HG02981 (cell line): Measurements from ENCODE around the gene FKBP1A.

Experiments used
- ATAC-seq: cut with Tn5 transposase; IDR thresholded peaks from one replicate; pipeline ENCODE4 v1.9.1; 2021; ENCODE audit warnings: mild to moderate bottlenecking, moderate library complexity; ENCODE audit not compliant: unreplicated experiment

Gene FKBP1A

DNA sequence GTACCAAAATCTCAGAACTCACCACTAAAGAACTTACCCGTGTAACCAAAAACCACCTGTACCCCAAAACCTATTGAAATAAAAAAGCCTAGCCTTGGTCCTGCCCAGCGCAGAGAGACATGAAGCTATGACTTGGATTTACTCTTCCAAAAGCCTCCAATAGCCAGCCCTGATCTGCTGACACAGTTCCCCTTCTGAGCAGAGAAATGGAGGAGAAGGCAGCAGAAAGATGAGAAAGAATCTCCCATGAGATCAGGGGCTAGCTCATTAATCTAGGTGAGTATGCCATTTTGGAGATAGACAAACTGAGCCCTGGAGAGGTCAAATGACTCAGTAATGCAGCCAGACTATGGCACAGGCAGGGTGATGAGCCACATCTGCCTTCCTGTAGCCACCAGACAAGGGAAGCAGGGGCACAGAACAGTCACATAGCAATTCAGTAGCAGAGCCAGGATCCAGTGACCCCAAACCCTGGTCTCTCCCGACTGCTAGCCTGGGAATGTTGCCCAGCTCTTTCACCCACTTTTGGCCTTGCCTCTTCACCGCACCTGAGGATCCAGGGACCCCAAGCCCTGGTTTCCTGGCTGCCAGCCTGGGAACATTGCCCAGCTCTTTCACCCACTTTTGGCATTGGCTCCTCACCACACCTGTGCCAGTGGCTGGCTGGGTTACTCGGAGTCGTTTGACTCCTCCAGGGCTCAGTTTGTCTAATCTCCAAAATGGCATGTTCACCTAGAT lies 56.7 kb downstream of the FKBP1A start:
- no peak for ATAC-seq

DNA sequence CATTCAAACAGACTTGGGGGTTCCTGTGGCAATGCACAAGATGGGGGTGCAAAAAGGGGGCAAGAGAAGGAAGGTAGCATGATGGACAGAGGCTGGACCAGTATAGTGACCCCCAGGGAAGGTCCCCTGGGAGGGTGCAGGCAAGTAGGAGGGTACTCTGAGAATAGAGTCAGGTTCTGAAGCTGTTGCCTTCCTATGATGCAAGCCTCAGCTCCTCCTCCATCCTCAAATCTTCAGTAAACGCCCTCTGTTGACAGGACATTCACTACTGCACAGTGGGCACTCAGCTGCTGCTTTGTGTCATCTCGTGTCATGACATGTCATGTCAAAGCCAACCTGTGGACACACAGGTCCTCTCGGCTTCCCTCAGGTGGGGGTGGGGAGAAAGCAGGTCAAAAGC lies 58.1 kb downstream of the FKBP1A start:
- ATAC-seq, result no peak

DNA sequence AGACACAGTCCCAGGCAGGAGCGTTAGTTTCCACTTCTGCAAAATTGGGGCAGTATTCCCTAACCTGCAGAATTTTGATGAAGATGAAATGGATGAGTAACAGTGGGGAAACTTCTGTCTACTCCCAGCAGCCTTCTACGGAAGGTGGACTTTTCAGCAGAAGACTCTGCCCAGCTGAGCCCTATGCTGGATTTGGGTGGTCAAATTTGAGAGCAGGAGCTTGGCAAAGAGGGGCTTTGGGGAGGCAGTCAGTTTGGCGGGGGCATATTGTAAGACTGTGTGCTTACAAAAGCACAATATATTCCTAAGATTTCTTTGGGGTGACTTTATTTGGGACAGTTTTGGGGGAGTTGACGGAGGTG lies 58.5 kb downstream of the FKBP1A start:
- ATAC-seq, result no peak

GRCh38 chr20:1333462-1334369 lies 59.1 kb downstream of the FKBP1A start:
- no peak for ATAC-seq

DNA sequence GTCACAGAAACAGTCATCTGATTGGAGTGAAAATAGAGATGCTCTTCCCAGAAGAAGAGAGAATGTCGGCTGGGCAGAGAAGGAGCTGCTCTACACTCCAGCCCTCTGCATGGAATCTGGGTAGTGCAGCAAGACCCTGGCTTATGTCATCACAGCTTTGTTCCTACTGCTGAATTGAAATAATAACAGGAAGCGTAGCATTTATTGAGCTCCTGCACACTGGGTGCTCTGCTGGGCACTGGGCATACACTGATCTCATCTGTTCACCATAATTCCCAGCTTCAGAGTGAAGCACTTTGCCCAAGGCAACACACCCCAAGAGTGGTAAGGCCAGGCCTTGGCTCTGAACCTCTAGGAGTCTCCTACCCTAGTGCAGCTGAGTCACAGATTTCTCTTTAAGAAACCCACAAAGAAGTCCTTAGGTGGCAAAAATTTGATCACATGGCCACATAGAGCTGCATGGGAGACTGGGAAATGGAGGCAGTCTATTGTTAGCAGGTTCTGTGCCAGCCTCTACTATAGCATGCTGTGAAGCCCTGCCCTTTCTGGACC lies 60.0 kb downstream of the FKBP1A start:
- no peak for ATAC-seq

DNA sequence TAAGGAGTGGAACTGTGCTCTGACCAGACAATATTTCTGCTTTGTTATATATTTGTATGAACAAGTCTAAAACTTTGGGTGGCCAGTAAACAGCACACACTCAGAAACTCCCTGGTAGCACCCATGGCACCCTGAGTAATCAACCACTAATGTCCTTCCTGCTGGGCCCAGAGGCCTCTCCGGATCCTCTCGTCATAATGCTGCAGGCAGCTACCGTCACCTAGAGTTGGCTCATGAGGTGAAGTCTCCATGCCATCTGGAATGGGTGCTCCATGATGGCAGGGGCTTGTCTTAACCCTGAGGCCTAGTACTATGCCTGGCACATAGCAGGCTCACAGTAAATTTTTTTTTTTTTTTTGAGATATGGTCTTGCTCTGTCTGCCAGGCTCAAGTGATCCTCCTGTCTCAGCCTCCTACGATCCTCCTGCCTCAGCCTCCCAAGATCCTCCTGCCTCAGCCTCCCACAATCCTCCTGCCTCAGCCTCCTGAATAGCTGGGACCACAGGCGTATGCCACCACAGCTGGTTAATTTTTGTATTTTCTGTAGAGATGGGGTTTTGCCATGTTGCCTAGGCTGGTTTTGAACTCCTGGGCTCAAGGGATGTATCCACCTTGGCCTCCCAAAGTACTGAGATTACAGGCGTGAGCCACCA lies 60.9 kb downstream of the FKBP1A start:
- ATAC-seq, result no peak

DNA sequence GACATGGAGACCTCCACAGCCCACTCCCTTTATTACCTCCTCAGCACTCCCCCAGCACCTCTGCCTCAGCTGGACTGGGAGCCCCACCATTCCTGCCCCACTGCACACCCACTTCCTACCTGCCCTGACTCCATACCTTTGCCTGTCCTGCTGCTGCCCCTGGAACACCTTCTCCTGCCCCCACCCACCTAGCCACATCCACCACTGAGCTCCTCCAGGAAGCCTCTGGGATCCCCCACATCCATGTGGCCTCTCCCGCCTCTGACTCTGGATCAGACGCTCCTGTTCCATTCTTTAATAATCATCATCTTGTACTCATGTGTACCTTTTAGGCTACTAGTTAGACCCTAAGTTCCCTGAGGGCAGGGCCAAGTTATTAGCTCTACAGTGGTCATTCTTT lies 61.8 kb downstream of the FKBP1A start:
- no peak for ATAC-seq

DNA sequence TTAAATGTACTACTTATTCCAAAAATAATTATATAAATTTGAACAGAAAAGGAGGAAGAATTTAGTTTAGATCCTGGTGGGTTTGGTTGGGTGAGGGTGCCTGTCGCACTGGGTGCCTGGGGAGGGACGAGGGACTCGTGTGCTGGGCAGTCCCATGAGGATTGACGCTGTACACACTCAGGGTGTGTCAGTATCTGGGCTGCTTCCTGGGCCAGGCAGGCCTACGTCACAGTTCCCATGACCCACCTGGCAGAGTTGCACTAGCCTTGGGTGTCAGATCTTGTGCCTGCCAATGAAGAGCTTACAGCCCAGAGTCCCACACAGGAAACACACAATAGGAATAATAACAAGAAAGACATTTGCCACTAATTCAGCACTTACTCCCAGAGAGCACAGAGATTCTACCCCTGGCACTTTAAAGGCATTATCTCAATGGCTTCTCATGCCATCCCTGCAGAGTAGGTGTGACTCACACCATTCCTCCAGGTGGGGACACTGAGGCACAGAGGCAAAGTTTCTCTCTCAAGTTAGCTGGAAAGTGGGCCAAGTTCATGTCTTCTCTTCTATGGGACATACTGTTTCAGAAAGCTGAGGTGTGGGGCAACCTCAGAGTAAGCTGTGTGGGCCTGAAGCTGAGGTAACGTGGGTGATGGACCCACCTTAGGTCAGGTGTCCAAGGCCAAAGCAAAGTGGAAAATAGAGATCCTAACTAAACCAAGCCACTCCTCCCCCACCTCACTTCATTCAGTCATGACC lies 62.6 kb downstream of the FKBP1A start:
- no peak for ATAC-seq

DNA sequence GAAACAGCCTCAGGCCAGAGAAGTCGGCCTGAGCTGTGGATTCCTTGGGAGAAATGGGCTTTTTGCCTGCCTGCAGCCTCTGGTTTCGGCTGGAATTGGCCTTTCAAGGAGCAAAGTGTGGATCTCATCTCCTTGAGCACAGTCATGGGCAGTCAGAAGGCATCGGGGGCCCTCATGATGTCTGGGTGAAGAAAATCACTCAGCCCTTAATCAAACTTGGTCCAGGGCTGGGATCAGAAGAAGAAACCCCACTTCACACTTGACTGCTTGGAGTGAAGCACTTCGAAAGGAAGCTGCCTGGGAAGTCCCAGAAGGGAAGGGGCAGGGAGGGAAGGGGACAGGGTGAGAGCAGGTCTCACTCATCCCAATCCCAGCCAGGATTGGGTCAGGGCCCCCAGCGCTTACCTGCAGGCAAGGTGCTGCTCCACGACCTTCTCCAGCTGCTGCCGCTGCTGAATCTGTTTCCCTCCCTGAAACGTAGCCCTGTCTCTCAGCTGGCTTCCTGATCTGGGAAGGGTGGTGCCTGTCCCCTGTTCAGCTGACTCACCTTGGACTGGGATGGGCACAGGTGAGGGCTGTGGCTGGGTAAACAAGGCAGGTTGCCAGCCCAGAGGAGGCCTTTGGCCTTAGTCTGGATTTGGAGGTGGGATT lies 64.0 kb downstream of the FKBP1A start, which contains the start of gene SDCBP2:
SDCBP2 (minus strand) TSS at position 460 of the 651 bp plus-strand sequence. CDS start 8,723 bp downstream, outside the sequence.
- ATAC-seq, result no peak

GRCh38 chr20:1327827-1328679 lies 64.8 kb downstream of the FKBP1A start:
- ATAC-seq, result no peak

GRCh38 chr20:1327241-1327653 lies 65.6 kb downstream of the FKBP1A start:
- ATAC-seq, result no peak

DNA sequence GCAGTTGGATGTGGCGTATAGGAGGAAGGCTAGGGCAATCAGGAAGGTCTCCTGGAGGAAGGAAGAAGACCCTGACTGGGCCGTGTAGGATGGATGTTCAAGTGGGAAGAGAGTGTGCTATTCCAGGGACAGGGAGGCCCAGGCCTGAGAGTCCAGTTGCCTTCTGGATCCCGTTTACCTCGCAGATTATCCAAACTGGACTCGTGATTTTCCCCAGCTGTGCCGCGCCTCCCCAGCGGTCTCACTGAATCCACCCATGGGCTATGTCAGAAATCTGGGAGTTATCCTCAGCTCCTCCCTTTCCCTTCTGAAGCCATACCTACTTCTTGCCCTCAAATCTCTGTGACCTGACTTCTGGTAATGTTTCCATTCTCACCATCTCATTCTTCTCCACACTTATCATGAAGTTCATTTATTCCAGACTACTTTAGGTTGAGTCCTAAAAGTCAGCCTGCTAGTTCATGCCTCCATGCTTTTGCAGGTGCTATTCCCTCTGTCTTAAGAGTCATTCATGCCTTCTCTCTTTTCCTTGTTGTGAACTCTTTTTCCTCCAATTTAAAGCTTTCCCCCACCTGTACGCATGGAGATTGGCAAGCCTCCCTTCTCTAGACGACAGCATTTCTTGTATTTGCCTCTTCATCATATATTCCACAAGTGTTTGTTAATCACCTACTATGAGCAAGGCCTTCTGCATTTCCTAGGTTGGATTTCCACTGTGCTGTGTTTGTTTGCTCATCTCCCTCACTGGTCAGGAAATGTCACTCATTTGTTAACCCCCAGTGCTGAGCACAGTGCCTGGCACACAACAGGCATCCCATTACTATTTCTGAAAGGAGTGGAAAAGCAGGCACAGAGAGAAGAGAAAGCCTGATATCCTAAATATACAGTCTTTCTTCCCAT lies 66.6 kb downstream of the FKBP1A start:
- no peak for ATAC-seq

- ATAC-seq, result peak; percentile 86
These were observed 67.5 kb downstream of the FKBP1A start for GRCh38 chr20:1325173-1326030.

- ATAC-seq, result no peak
These were observed 68.2 kb downstream of the FKBP1A start for GRCh38 chr20:1324598-1325172.

DNA sequence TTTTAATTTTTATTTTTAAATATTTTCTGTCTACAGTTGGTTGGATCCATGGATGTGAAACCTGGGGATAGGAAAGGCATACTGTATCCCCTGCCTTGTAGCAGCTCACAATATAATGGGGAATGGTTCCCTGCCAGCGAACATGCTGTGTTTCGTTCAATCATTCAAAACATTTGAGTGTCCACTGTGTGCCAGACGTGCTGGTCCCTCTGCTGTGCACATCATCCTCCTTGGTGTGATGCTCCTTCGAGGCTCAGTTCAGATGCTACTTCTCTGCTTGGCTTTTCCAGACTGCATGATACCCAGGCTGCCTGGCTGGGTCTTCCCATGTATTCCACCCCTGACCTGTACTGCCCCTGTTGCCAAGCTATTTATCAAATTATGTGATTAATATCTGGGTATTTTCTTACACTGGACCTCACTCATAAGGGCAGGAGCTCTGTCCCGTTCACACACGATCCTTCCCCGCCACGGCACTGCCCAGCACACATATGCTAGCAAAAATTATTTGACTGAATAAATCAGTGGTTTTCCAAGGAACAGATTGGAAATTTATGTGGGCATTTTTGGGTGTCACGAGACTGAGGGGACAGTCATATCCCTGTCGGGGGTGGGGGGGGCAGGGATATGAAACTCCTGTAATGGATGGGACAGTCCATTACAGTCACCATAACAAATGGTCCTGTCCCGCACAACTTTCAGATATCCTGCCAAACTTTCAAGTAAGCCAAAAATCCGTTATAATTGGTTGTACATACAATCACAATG lies 68.8 kb downstream of the FKBP1A start:
- no peak for ATAC-seq

DNA sequence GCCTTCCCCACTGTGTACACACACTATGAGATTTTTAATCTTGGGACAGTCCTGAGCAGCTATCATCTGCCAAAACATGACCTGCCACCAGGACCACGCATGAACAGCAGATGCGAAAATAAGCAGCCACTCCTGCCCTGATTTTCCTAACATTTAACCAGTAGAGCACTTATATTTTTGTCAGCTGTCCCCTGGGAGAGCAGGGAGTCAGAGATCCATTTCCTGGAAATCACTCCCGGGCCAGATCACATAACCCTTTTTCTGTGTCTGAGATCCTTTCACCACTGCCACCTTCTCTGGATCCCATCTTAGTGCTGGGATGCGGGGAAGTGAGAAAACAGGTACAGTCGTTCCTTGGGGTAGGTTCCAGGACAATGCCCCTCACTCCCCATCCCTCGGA lies 69.6 kb downstream of the FKBP1A start:
- no peak for ATAC-seq
